Measurements from ENCODE around the gene NAALADL2.

GRCh38 chr3:175001091-175001490 is 142.0 kb downstream of the NAALADL2 start:
- TF ChIP-seq POLR2A (IDR thresholded peaks at IDR 0.05; ENCODE audit: low read depth, low read length), result no peak
- TF ChIP-seq CTCF (IDR thresholded peaks at IDR 0.05; ENCODE audit: extremely low read depth in 1 of 2, insufficient read depth in 1 of 2, low read depth in 1 of 2, low read length in 2 of 2), result no peak
- TF ChIP-seq MAX (IDR thresholded peaks at IDR 0.05; ENCODE audit: insufficient read depth, insufficient read length), result no peak
- TF ChIP-seq FOS (IDR thresholded peaks at IDR 0.05; ENCODE audit: borderline replicate concordance, insufficient read depth, low read length), result no peak
- TF ChIP-seq EZH2 (IDR thresholded peaks at IDR 0.05; ENCODE audit: borderline replicate concordance, low read depth, low read length, severe bottlenecking), result no peak
- no peak for TF ChIP-seq POLR2AphosphoS5 (IDR thresholded peaks at IDR 0.05; ENCODE audit: insufficient read depth, low read depth, low read length)
- TF ChIP-seq MYC (IDR thresholded peaks at IDR 0.05; ENCODE audit: low read depth, low read length), result no peak

All from endothelial cell of umbilical vein (primary cell).